SJSA1 (cell line): ENCODE data around the gene TIGD4. TPM values are rescaled to one million over a fixed set of nuclear protein-coding genes. Genes with fewer than 3 reads are reported as not detected.

Source experiments
- DNase-seq, 2 experiments: peaks; one replicate each; pipeline ENCODE4 v3.0.0-alpha.2; 2015 to 2020; ENCODE audit warnings: low spot score in 2 of 2, low read depth in 1 of 2
- H3K27ac ChIP-seq: fragments of 250-450 bp; sonication (Bioruptor Pico); 2 replicates; pipeline ENCODE4 v1.5.1; 2020; ENCODE audit warnings: mild to moderate bottlenecking, moderate library complexity
- H3K27me3 ChIP-seq: fragments of 250-450 bp; sonication (Bioruptor Pico); replicated peaks from 2 replicates; pipeline ENCODE4 v1.5.1; 2020; ENCODE audit warnings: mild to moderate bottlenecking, moderate library complexity
- H3K36me3 ChIP-seq: fragments of 250-450 bp; sonication (Bioruptor Pico); 2 replicates; pipeline ENCODE4 v1.5.1; 2020; ENCODE audit warnings: mild to moderate bottlenecking
- H3K4me1 ChIP-seq: fragments of 250-450 bp; sonication (Bioruptor Pico); replicated peaks from 2 replicates; pipeline ENCODE4 v1.6.1; 2021; ENCODE audit warnings: mild to moderate bottlenecking
- H3K4me3 ChIP-seq: fragments of 250-450 bp; sonication (Bioruptor Pico); 2 replicates; pipeline ENCODE4 v1.5.1; 2020; ENCODE audit warnings: mild to moderate bottlenecking
- H3K9me3 ChIP-seq: fragments of 250-450 bp; sonication (Bioruptor Pico); replicated peaks from 2 replicates; pipeline ENCODE4 v1.5.1; 2020; ENCODE audit warnings: mild to moderate bottlenecking
- total RNA-seq: library from RNA; depleted of rRNA; stranded (reverse); fragments of >200 nt; shearing (Covaris generic); gene quantifications from 2 replicates; pipeline ENCODE4 v1.2.3, GENCODE V29; 2014; rRNA removed

TIGD4 gene
- total RNA-seq, 1 experiment from 2014 or later: 0.18 TPM

- H3K4me3 ChIP-seq: no peak overlapping the region
- H3K27ac ChIP-seq: no peak overlapping the region
- no peaks in the 10 kb centered on the region for H3K9me3 ChIP-seq
- H3K36me3 ChIP-seq: no peaks in the 10 kb centered on the region
- 0 out of 2 replicates have a peak, but pooled peaks cover 3% of the 10 kb centered on the region for H3K27me3 ChIP-seq
- no peak for DNase-seq
- no peaks in the 10 kb centered on the region for H3K4me1 ChIP-seq
Measured at GRCh38 chr4:152724494-152724893, 55.0 kb downstream of the TIGD4 start.

- no peak for DNase-seq
- Histone ChIP-seq H3K27me3 (0 out of 2 replicates have a peak, but pooled peaks cover 3% of the 10 kb centered on the region), H3K9me3 (no peaks in the 10 kb centered on the region), H3K27ac (no peak overlapping the region), H3K4me1 (no peaks in the 10 kb centered on the region), H3K36me3 (no peaks in the 10 kb centered on the region), H3K4me3 (no peak overlapping the region)
Measured at GRCh38 chr4:152723236-152723635, 56.3 kb downstream of the TIGD4 start.

DNA sequence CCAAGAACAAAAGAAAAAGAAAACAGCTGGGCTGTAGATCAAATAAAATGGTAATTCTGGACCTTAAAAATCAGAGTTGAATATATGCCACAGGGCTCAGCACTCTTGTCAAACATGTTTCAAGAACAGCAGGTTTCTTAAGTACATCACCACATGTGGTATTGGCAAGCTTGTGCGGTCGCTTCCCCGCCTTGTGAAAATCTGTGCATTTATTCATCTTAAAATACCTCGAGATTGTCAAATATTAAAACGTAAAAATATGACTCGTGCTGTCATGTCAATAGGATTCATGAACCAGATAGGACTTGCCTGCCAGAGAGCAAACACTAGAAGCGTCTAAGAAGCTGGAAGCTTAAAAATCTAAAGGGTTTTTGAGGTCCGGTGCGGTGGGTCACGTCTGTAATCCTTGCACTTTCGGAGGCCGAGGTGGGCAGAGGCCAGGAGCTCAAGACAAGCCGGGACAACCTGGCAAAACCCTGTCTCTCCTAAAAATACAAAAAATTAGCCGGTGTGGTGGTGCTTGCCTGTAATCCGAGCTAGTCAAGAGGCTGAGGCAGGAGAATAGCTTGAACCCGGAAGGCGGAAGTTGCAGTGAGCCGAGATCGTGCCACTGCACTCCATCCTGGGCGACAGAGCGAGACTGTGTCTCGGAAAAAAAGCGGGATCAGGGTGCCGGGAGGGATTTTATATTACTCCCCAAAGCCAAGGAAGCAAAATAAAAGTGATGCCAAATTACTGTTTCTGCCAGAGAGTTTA, 59.6 kb downstream of the TIGD4 start:
- 0 out of 2 replicates have a peak, but pooled peaks cover 3% of the 10 kb centered on the region for H3K27me3 ChIP-seq
- DNase-seq: no peak
- H3K9me3 ChIP-seq: no peaks in the 10 kb centered on the region
- H3K27ac ChIP-seq: no peak overlapping the region
- no peaks in the 10 kb centered on the region for H3K36me3 ChIP-seq
- H3K4me3 ChIP-seq: no peak overlapping the region
- no peaks in the 10 kb centered on the region for H3K4me1 ChIP-seq

Other genes with a start within 250 kb of the TIGD4 start
- gene FBXW7, start 243.6 kb downstream of the TIGD4 start, total RNA-seq: 28.9 and 29.5 TPM in 2 replicates
- gene TMEM154, start 99.7 kb downstream of the TIGD4 start, total RNA-seq: 0.22 and 0.37 TPM in 2 replicates
- 38.1 and 46.4 TPM in 2 replicates for gene ARFIP1, start 224 bp upstream of the TIGD4 start, total RNA-seq
- 0.03 TPM in 1 of 2 replicates, not detected in the other for gene FHDC1, start 156.6 kb upstream of the TIGD4 start, total RNA-seq